Keratinocyte (primary cell): ENCODE data around the gene ARHGEF16. TPM values are rescaled to one million over a fixed set of nuclear protein-coding genes. Genes with fewer than 3 reads are reported as not detected.
A peak's percentile ranks its signal among the peaks of the same experiment; 100 is the strongest.

Source experiments
- DNase-seq: peaks from one replicate; pipeline ENCODE4 v3.0.0-alpha.2; 2011; ENCODE audit warnings: low read depth, missing footprints, low spot score
- FAIRE-seq: peaks from 2 replicates; lab custom pipeline; 2011; peaks lifted over from hg19 to GRCh38; lab: Jason Lieb, UNC
- H2AFZ ChIP-seq: 2 replicates; pipeline ENCODE4 v1.6.0; 2012; ENCODE audit warnings: low read length, control low read depth, inconsistent platforms; ENCODE audit not compliant: control insufficient read depth
- H3K27ac ChIP-seq: 2 replicates; pipeline ENCODE4 v1.5.1; 2011; ENCODE audit warnings: low read length; ENCODE audit not compliant: control insufficient read depth, insufficient read depth
- H3K27me3 ChIP-seq: 3 replicates; pipeline ENCODE4 v1.6.0; 2011; ENCODE audit warnings: low read length; ENCODE audit not compliant: control insufficient read depth, insufficient read depth; ENCODE audit errors: extremely low read depth
- H3K36me3 ChIP-seq, 2 experiments: 2 replicates in 1 of 2; 3 replicates in 1 of 2; pipeline ENCODE4 v1.5.1; 2011; ENCODE audit warnings: low read length in 2 of 2, mild to moderate bottlenecking in 1 of 2; ENCODE audit not compliant: control insufficient read depth in 2 of 2, insufficient read depth in 2 of 2; ENCODE audit errors: extremely low read depth in 1 of 2
- H3K4me1 ChIP-seq: 3 replicates; pipeline ENCODE4 v1.5.1; 2011; ENCODE audit warnings: low read length; ENCODE audit not compliant: control insufficient read depth, insufficient read depth; ENCODE audit errors: extremely low read depth
- H3K4me2 ChIP-seq: 3 replicates; pipeline ENCODE4 v1.6.0; 2011; ENCODE audit warnings: low read depth, low read length; ENCODE audit not compliant: control insufficient read depth, insufficient read depth; ENCODE audit errors: extremely low read depth
- H3K4me3 ChIP-seq, 3 experiments: fragments of 200-600 bp in 1 of 3; sonication (generic) in 1 of 3; 2 replicates in 2 of 3; 3 replicates in 1 of 3; pipeline ENCODE4 v1.5.1; 2011 to 2016; ENCODE audit warnings: low read length in 3 of 3, mild to moderate bottlenecking in 3 of 3, control low read depth in 2 of 3, inconsistent platforms in 1 of 3, low read depth in 1 of 3, mixed read lengths in 1 of 3, mixed run types in 1 of 3, moderate library complexity in 1 of 3; ENCODE audit not compliant: control insufficient read depth in 2 of 3, insufficient read depth in 2 of 3; ENCODE audit errors: extremely low read depth in 1 of 3
- H3K79me2 ChIP-seq: 2 replicates; pipeline ENCODE4 v1.6.0; 2012; ENCODE audit warnings: low read length; ENCODE audit not compliant: control insufficient read depth, insufficient read depth
- H3K9ac ChIP-seq: 3 replicates; pipeline ENCODE4 v1.6.0; 2011; ENCODE audit warnings: low read length; ENCODE audit not compliant: control insufficient read depth, insufficient read depth; ENCODE audit errors: extremely low read depth
- H3K9me1 ChIP-seq: 3 replicates; pipeline ENCODE4 v1.6.0; 2011; ENCODE audit warnings: low read length; ENCODE audit not compliant: control insufficient read depth, insufficient read depth; ENCODE audit errors: extremely low read depth
- H3K9me3 ChIP-seq: 2 replicates; pipeline ENCODE4 v1.5.1; 2012; ENCODE audit warnings: low read depth, low read length; ENCODE audit not compliant: control insufficient read depth
- H4K20me1 ChIP-seq: 3 replicates; pipeline ENCODE4 v1.6.0; 2011; ENCODE audit warnings: low read length; ENCODE audit not compliant: control insufficient read depth, insufficient read depth; ENCODE audit errors: extremely low read depth
- EZH2 ChIP-seq: IDR thresholded peaks from one replicate; pipeline ENCODE4 v1.6.1; 2012; ENCODE audit warnings: inconsistent platforms, mild to moderate bottlenecking, low read length, moderate library complexity
- dilution Hi-C: fragments of 300-500 bp; cut with MboI; formaldehyde crosslinking; loops from one replicate; pipeline ENCODE4 v1.7.0; 2020; ENCODE audit warnings: low sequenced_read_pairs; ENCODE audit not compliant: extremely low pct_ligation_motif_present
- polyA plus RNA-seq, 5 experiments: library from polyadenylated mRNA; depleted of rRNA in 3 of 5; stranded (reverse) in 3 of 5; stranded (forward) in 1 of 5; unstranded in 1 of 5; fragments of >200 nt; gene quantifications; 1 replicate in 1 of 5; 2 replicates in 3 of 5; 3 replicates in 1 of 5; pipeline versions ENCODE4 v1.2.1 to v1.2.3, GENCODE V29; 2011 to 2012; ENCODE audit warnings: missing spikeins in 2 of 5, low read depth in 1 of 5, low replicate concordance in 1 of 5
- TF ChIP-seq, protein P1 (sequence below), 3 experiments: IDR thresholded peaks in 1 of 3; conservative IDR thresholded peaks in 1 of 3; optimal IDR thresholded peaks in 1 of 3; 2 replicates in 2 of 3; 3 replicates in 1 of 3; pipeline versions ENCODE3 to v1.5.1; 2011; ENCODE audit warnings: low read length in 3 of 3, mild to moderate bottlenecking in 3 of 3, moderate library complexity in 2 of 3, control low read depth in 1 of 3, inconsistent platforms in 1 of 3; ENCODE audit not compliant: insufficient read depth in 2 of 3; ENCODE audit errors: extremely low read depth in 1 of 3

ARHGEF16 gene
- polyA plus RNA-seq, 1 donor (not counting 4 experiments of a cell fraction or from before 2014, with no cell fraction given) = 6.2 TPM

DNA sequence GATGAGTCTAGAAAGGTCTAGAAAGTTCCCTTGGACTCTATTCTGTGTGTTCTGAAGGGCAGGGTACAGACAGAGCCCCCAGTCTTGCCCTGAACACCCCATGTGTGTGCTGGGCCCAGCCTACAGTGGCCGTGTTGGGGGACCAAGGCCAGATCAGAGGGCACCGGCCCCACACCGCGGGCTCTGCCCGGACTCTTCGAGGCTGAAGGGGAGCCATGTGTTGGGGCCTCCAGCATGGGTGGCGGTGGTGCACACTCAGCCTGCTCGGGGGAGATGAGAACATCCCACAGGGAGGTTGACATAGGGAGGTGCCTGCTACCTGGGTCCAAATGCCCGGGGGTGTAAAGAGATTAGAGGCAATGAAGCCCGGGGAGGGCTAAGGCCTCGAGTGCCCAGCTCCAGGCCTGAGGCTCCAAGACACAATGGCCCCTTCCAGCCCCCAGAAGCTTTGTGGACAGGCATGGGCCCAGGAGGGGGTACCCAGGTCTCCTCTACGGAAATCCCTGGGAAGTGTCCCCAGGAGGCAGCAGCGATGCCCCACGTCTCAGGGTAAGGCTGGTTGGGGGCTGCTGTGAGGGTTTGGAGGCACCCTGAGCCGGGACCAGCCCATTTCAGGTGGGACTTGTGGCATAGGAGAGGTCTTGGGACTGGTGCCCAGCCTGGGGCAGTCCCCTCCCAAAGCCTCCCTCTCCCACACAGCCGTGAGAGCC lies 12.1 kb downstream of the ARHGEF16 start:
- peaks cover 59% of the 10 kb centered on the region for H3K4me1 ChIP-seq
- H3K79me2 ChIP-seq = no peaks in the 10 kb centered on the region
- peaks cover 2% of the 10 kb centered on the region for H3K9me1 ChIP-seq
- no peaks in the 10 kb centered on the region for H3K9me3 ChIP-seq
- no peaks in the 10 kb centered on the region for H3K36me3 ChIP-seq
- DNase-seq (no peak), FAIRE-seq (no peak)
- H3K27me3 ChIP-seq = no peaks in the 10 kb centered on the region
- no peak for TF ChIP-seq EZH2
- TF ChIP-seq, protein P1, sequence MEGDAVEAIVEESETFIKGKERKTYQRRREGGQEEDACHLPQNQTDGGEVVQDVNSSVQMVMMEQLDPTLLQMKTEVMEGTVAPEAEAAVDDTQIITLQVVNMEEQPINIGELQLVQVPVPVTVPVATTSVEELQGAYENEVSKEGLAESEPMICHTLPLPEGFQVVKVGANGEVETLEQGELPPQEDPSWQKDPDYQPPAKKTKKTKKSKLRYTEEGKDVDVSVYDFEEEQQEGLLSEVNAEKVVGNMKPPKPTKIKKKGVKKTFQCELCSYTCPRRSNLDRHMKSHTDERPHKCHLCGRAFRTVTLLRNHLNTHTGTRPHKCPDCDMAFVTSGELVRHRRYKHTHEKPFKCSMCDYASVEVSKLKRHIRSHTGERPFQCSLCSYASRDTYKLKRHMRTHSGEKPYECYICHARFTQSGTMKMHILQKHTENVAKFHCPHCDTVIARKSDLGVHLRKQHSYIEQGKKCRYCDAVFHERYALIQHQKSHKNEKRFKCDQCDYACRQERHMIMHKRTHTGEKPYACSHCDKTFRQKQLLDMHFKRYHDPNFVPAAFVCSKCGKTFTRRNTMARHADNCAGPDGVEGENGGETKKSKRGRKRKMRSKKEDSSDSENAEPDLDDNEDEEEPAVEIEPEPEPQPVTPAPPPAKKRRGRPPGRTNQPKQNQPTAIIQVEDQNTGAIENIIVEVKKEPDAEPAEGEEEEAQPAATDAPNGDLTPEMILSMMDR (optimal IDR thresholded peaks at IDR 0.05 in 1 of 3, IDR thresholded peaks at IDR 0.05 in 1 of 3, conservative IDR thresholded peaks at IDR 0.05 in 1 of 3; ENCODE audit: extremely low read depth in 1 of 3, insufficient read depth in 2 of 3, low read length in 3 of 3) = no peak
- no peak overlapping the region for H3K4me2 ChIP-seq
- no peak overlapping the region for H3K4me3 ChIP-seq
- no peak overlapping the region for H3K27ac ChIP-seq
- no peak overlapping the region for H3K9ac ChIP-seq
- no peaks in the 10 kb centered on the region for H4K20me1 ChIP-seq
- dilution Hi-C loops = no loop called here
- no peak overlapping the region for H2AFZ ChIP-seq

DNA sequence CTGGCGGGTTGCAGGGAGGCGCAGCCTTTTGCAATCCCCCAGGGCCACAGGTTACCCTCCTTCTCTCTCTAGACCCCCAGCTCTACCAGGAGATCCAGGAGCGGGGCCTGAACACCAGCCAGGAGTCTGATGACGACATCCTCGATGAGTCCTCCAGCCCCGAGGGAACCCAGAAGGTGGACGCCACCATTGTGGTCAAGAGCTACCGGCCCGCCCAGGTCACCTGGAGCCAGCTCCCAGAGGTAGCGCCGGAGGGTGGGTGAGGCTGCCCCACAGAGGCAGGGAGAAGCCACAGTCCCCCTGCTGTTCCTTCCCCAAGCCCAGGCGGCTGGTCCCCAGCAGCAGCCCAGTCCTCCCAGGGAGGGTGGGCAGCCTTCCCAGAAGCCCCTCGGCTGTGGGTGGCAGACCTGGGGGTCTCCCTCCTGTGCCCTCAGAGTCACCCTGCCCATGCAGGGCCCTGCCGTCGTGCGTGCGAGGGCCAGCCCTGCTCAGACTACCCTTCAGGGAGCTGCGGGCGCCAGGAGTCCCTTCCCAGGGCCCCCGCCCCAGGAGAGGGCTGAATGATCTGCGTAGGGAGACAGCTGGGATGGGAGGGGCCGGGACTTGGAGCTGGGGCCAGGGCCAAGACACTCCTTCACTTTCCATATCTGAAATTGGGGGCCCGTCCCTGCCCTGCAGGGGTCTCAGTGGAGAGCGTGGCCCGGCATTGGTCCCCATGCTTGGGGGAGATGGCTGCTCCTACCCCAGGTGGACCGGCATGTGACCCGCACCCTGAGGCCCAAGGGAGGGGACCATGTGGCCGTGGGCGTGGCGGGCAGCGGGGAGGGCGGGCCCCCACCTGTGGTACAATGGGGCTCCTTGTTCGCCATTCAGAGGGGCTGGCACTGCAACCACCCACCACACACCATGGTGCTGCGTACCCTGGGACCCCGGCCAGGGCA lies 12.9 kb downstream of the ARHGEF16 start:
- Histone ChIP-seq H3K9ac (peak overlapping the region; percentile 20), H3K4me2 (peak overlapping the region; percentile 9), H3K79me2 (no peaks in the 10 kb centered on the region), H3K36me3 (no peaks in the 10 kb centered on the region), H3K9me3 (no peaks in the 10 kb centered on the region), H3K27me3 (no peaks in the 10 kb centered on the region), H3K4me1 (peaks cover 68% of the 10 kb centered on the region), H3K4me3 (peak overlapping the region in 1 of 3 experiments; percentile 29), H2AFZ (no peak overlapping the region), H4K20me1 (peaks cover 3% of the 10 kb centered on the region), H3K27ac (peak overlapping the region; percentile 21), H3K9me1 (peaks cover 2% of the 10 kb centered on the region)
- no peak for TF ChIP-seq EZH2
- TF ChIP-seq, protein P1 (optimal IDR thresholded peaks at IDR 0.05 in 1 of 3, IDR thresholded peaks at IDR 0.05 in 1 of 3, conservative IDR thresholded peaks at IDR 0.05 in 1 of 3; ENCODE audit: extremely low read depth in 1 of 3, insufficient read depth in 2 of 3, low read length in 3 of 3) = no peak
- DNase-seq (no peak), FAIRE-seq (no peak)
- dilution Hi-C loops = no loop called here
